ENCODE results near the gene CEACAM16. TPM values are rescaled to one million over a fixed set of nuclear protein-coding genes. Genes with fewer than 3 reads are reported as not detected.

CEACAM16 gene
- total RNA-seq, 1 experiment from 2014 or later = not detected

DNA sequence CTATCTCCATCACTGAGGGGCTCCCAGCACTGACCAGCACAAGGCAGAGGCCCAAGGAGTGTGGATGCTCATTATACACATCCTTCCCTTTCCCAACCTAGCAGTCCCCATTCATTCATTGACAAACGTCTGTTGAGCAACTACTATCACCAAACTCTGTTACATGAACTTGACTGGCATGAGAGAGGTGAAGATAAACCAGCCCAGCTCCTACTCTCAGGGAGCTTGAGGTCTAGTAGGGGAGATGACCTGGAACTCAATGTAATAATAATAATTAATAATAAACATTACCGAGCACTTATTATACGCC lies 8.9 kb upstream of the CEACAM16 start:
- intact Hi-C loops (cut with micrococcal nuclease) = no loop called here
- RAD21 ChIA-PET (ENCODE audit: low non-redundant PET in 1 of 2, low total read pairs in 2 of 2, uncharacterized antibody in 2 of 2, unreplicated experiment in 2 of 2) = interaction anchor here (1.5 to 1.8 kb wide), 3 partner anchors 33 to 81 kb away, joined by 4 to 12 read pairs (median 10); no protein-coding TSS in a partner anchor
- no peaks in the 10 kb centered on the region for H3K9me3 ChIP-seq (ENCODE audit: control insufficient read depth in 1 of 2, insufficient read depth in 1 of 2, low read depth in 1 of 2, low read length in 2 of 2)
- H3K4me3 ChIP-seq (replicated peaks in 1 of 2; ENCODE audit: low read depth in 1 of 2, low read length in 2 of 2) = no peak overlapping the region
- no peak overlapping the region for H2AFZ ChIP-seq (ENCODE audit: low read depth, low read length, poor library complexity, severe bottlenecking)
- H3K27ac ChIP-seq (ENCODE audit: low read depth, low read length) = no peak overlapping the region; the same call in 1 of the 2 replicates
- TF ChIP-seq ZFX (IDR thresholded peaks at IDR 0.05) = no peak
- TF ChIP-seq ELF1 (IDR thresholded peaks at IDR 0.05; ENCODE audit: borderline replicate concordance, low read depth) = no peak
- TF ChIP-seq, protein P1, sequence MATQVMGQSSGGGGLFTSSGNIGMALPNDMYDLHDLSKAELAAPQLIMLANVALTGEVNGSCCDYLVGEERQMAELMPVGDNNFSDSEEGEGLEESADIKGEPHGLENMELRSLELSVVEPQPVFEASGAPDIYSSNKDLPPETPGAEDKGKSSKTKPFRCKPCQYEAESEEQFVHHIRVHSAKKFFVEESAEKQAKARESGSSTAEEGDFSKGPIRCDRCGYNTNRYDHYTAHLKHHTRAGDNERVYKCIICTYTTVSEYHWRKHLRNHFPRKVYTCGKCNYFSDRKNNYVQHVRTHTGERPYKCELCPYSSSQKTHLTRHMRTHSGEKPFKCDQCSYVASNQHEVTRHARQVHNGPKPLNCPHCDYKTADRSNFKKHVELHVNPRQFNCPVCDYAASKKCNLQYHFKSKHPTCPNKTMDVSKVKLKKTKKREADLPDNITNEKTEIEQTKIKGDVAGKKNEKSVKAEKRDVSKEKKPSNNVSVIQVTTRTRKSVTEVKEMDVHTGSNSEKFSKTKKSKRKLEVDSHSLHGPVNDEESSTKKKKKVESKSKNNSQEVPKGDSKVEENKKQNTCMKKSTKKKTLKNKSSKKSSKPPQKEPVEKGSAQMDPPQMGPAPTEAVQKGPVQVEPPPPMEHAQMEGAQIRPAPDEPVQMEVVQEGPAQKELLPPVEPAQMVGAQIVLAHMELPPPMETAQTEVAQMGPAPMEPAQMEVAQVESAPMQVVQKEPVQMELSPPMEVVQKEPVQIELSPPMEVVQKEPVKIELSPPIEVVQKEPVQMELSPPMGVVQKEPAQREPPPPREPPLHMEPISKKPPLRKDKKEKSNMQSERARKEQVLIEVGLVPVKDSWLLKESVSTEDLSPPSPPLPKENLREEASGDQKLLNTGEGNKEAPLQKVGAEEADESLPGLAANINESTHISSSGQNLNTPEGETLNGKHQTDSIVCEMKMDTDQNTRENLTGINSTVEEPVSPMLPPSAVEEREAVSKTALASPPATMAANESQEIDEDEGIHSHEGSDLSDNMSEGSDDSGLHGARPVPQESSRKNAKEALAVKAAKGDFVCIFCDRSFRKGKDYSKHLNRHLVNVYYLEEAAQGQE (IDR thresholded peaks at IDR 0.05; ENCODE audit: low read depth) = no peak
- TF ChIP-seq, protein P2, sequence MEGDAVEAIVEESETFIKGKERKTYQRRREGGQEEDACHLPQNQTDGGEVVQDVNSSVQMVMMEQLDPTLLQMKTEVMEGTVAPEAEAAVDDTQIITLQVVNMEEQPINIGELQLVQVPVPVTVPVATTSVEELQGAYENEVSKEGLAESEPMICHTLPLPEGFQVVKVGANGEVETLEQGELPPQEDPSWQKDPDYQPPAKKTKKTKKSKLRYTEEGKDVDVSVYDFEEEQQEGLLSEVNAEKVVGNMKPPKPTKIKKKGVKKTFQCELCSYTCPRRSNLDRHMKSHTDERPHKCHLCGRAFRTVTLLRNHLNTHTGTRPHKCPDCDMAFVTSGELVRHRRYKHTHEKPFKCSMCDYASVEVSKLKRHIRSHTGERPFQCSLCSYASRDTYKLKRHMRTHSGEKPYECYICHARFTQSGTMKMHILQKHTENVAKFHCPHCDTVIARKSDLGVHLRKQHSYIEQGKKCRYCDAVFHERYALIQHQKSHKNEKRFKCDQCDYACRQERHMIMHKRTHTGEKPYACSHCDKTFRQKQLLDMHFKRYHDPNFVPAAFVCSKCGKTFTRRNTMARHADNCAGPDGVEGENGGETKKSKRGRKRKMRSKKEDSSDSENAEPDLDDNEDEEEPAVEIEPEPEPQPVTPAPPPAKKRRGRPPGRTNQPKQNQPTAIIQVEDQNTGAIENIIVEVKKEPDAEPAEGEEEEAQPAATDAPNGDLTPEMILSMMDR (IDR thresholded peaks at IDR 0.05 in 2 of 3, conservative IDR thresholded peaks at IDR 0.05 in 1 of 3; ENCODE audit: borderline replicate concordance in 1 of 3, insufficient read depth in 1 of 3, low read depth in 2 of 3, low read length in 2 of 3) = no peak
- TF ChIP-seq, protein P3, sequence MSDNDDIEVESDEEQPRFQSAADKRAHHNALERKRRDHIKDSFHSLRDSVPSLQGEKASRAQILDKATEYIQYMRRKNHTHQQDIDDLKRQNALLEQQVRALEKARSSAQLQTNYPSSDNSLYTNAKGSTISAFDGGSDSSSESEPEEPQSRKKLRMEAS (IDR thresholded peaks at IDR 0.05) = no peak
- TF ChIP-seq SRF (IDR thresholded peaks at IDR 0.05; ENCODE audit: low read depth) = no peak
- TF ChIP-seq JUND (IDR thresholded peaks at IDR 0.05) = no peak
- no peak for TF ChIP-seq POLR2AphosphoS5 (IDR thresholded peaks at IDR 0.05; ENCODE audit: low read depth, low read length)
- TF ChIP-seq RAD21 (IDR thresholded peaks at IDR 0.05; ENCODE audit: low read depth) = no peak
- TF ChIP-seq SP1 (IDR thresholded peaks at IDR 0.05; ENCODE audit: low read depth) = no peak
- TF ChIP-seq POLR2A (IDR thresholded peaks at IDR 0.05; ENCODE audit: borderline replicate concordance, extremely low read depth, insufficient read depth, insufficient read length) = no peak
- no peak for TF ChIP-seq EZH2phosphoT487 (IDR thresholded peaks at IDR 0.05; ENCODE audit: borderline replicate concordance)
- TF ChIP-seq ZNF274 (IDR thresholded peaks at IDR 0.05; ENCODE audit: low read depth, low read length) = no peak
- no peak for TF ChIP-seq YY1 (IDR thresholded peaks at IDR 0.05; ENCODE audit: extremely low read depth, insufficient replicate concordance, low read depth, low read length)
- TF ChIP-seq, protein P4, sequence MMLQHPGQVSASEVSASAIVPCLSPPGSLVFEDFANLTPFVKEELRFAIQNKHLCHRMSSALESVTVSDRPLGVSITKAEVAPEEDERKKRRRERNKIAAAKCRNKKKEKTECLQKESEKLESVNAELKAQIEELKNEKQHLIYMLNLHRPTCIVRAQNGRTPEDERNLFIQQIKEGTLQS (IDR thresholded peaks at IDR 0.05) = no peak
- TF ChIP-seq, protein P5, sequence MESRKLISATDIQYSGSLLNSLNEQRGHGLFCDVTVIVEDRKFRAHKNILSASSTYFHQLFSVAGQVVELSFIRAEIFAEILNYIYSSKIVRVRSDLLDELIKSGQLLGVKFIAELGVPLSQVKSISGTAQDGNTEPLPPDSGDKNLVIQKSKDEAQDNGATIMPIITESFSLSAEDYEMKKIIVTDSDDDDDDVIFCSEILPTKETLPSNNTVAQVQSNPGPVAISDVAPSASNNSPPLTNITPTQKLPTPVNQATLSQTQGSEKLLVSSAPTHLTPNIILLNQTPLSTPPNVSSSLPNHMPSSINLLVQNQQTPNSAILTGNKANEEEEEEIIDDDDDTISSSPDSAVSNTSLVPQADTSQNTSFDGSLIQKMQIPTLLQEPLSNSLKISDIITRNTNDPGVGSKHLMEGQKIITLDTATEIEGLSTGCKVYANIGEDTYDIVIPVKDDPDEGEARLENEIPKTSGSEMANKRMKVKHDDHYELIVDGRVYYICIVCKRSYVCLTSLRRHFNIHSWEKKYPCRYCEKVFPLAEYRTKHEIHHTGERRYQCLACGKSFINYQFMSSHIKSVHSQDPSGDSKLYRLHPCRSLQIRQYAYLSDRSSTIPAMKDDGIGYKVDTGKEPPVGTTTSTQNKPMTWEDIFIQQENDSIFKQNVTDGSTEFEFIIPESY (IDR thresholded peaks at IDR 0.05; ENCODE audit: extremely low read depth, insufficient replicate concordance, low read length) = no peak
- no peak for TF ChIP-seq EGR1 (IDR thresholded peaks at IDR 0.05; ENCODE audit: low read depth)
- no peak for TF ChIP-seq CEBPB (IDR thresholded peaks at IDR 0.05; ENCODE audit: low read depth)
- TF ChIP-seq FOSL1 (IDR thresholded peaks at IDR 0.05; ENCODE audit: low read depth) = no peak
- no peak for TF ChIP-seq SIN3A (IDR thresholded peaks at IDR 0.05; ENCODE audit: low read depth)
- H3K9ac ChIP-seq (ENCODE audit: low read length) = no peak overlapping the region
- no peak for DNase-seq (ENCODE audit: low read depth, low spot score)
- no peaks in the 10 kb centered on the region for H3K9me2 ChIP-seq (ENCODE audit: insufficient read depth)
- H3K4me1 ChIP-seq (ENCODE audit: control insufficient read depth in 1 of 2, insufficient read depth in 2 of 2, low read length in 2 of 2) = peaks cover 48 to 70% of the 10 kb centered on the region in 2 experiments
- no TSS peak for BruUV-seq (replicated peaks)
- H3K79me2 ChIP-seq (ENCODE audit: insufficient read depth, low read length) = no peaks in the 10 kb centered on the region
- H3K36me3 ChIP-seq (ENCODE audit: control insufficient read depth in 1 of 2, insufficient read depth in 2 of 2, low read length in 2 of 2) = no peaks in the 10 kb centered on the region
- CTCF ChIA-PET = interaction anchor here (0.9 to 4.0 kb wide), 13 partner anchors 23 to 154 kb away, joined by 3 to 56 read pairs (median 6); no protein-coding TSS in a partner anchor
- H3K27me3 ChIP-seq (ENCODE audit: insufficient read depth, low read length) = no peaks in the 10 kb centered on the region
- no peak for ATAC-seq
- H3K4me2 ChIP-seq (ENCODE audit: low read length) = no peak overlapping the region
- POLR2A ChIA-PET = interaction anchor here (1.6 to 2.9 kb wide), 2 partner anchors 81 to 87 kb away, joined by 3 to 7 read pairs; no protein-coding TSS in a partner anchor
- H4K20me1 ChIP-seq (ENCODE audit: insufficient read depth) = no peaks in the 10 kb centered on the region

Data from HCT116 (cell line).